ENCODE results near the gene ANO10.
"Not testable (repeated sequence)": the region's sequence is repeated elsewhere in the genome, so short reads cannot be mapped to it uniquely, and the experiment has no call there.

Gene ANO10, protein sequence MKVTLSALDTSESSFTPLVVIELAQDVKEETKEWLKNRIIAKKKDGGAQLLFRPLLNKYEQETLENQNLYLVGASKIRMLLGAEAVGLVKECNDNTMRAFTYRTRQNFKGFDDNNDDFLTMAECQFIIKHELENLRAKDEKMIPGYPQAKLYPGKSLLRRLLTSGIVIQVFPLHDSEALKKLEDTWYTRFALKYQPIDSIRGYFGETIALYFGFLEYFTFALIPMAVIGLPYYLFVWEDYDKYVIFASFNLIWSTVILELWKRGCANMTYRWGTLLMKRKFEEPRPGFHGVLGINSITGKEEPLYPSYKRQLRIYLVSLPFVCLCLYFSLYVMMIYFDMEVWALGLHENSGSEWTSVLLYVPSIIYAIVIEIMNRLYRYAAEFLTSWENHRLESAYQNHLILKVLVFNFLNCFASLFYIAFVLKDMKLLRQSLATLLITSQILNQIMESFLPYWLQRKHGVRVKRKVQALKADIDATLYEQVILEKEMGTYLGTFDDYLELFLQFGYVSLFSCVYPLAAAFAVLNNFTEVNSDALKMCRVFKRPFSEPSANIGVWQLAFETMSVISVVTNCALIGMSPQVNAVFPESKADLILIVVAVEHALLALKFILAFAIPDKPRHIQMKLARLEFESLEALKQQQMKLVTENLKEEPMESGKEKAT

DNA sequence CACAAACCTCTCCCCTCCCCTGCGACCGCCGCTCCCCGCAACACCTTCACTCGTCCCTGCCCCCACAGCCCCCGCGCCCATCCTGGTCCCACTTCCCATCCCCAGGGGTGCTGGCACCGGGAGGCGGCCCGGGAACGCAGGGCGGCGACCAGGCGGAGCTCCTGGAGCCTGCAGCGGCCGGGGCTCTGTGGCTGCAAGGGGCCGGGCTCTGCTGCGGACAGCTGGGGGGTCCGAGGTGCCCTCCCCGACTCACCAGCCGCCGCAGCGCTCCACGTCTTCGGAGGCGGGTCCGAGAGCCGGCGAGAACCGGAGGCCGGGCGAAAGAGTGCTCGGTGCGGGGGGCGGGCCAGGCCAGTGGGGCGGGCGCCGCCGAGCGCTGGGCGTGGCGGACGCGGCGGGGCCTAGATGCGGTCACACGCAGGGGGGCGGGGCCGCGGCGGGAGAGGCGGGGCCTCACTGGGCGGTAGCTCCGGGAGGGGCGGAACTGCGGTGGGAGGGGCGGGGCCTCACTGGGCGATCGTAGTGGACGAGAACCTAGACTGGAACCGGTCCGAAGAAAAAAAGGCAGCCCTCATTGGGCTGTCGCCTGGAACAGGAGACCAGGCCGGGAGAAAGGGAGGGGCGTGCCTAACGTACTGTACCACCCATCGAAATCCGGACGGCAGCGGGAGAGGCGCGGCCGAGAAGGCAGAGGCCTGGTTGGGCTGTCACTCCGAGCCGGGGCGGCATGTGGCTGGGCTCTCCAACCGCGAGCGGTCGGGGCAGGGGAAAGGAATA lies at the start of gene ANO10:
Gene ANO10 (minus strand): TSS at position 356 of the 777 bp plus-strand sequence. CDS start 16,159 bp downstream, outside the sequence.
- DNase-seq, result peak; percentile 96

DNA sequence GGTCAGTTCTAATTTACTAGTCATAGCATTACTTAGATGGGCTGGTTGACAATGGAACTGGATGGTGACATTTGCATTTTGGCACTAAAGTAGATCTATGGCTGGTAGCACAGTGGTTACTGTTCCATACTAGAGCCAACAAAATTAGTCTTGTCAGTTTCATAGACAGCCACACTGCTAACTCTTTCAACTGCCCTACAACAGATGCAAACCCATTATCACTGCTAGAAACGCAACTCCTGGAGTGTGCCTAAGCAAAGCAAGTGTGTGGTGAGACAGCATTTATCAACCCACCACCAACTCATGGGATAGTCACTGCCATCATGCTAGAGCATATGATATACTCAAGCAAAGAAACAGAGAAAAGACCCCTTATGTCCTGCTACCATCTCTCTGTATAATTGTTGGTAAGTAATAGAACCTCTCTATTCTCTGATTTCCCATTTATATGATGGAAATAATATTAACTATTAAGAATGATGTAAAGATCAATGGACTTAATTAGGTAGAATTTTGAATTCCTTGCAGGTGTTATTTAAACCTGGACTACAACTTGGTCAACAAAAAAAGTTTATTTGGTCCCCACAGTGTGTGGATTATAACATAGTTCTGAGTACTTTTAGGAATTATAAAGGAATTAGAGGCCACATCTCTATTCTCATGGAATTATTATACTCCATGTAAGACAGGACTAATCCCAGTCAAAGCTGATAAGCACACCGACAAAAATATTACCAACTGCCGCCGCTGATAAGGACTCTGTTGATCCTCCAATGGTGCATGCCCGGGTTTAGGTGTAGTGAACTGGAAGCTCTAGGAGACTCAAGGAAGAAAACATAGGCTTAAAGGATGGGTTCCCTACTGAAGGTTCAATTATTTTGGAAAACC lies 49.1 kb upstream of the ANO10 start:
- DNase-seq, result no peak

DNA sequence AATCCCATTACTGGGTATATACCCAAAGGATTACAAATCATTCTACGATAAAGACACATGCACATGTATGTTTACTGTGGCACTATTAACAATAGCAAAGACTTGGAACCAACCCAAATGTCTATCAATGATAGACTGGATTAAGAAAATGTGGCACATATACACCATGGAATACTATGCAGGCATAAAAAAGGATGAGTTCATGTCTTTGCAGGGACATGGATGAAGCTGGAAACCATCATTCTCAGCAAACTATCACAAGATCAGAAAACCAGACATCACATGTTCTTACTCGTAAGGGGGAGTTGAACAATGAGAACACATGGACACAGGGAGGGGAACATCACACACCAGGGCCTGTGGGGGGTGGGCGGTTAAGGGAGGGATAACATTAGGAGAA lies 43.2 kb upstream of the ANO10 start:
- not testable (repeated sequence) for DNase-seq

DNA sequence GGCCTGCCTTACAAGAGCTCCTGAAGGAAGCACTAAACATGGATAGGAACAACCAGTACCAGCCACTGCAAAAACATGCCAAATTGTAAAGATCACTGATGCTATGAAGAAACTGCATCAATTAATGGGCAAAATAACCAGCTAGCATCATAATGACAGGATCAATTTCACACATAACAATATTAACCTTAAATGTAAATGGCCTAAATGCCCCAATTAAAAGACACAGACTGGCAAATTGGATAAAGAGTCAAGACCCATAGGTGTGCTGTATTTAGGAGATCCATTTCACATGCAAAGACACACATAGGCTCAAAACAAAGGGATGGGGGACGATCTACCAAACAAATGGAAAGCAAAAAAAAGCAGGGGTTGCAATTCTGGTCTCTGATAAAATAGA lies 39.6 kb upstream of the ANO10 start:
- DNase-seq, result not testable (repeated sequence)

DNA sequence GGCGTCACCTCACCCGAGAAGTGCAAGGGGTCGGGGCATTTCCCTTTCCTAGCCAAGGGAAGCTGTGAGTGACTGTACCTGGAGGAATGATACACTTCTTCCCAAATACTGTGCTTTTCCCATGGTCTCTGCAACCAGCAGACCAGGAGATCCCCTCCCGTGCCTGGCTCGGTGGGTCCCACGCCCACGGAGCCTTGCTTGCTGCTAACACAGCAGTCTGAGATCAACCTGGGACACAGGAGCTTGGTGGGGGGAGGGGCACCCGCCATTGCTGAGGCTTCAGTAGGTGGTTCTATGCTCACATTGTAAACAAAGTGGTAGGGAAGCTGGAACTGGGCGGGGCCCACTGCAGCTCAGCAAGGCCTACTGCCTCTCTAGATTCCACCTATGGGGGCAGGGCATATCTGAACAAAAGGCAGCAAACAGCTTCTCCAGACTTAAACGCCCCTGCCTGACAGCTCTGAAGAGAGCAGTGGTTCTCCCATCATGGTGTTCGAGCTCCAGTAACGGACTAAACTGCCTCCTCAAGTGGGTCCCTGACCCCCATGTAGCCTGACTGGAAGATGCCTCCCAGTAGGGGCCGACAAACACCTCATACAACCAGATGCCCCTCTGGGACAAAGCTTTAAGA lies 37.6 kb upstream of the ANO10 start:
- no peak for DNase-seq

DNA sequence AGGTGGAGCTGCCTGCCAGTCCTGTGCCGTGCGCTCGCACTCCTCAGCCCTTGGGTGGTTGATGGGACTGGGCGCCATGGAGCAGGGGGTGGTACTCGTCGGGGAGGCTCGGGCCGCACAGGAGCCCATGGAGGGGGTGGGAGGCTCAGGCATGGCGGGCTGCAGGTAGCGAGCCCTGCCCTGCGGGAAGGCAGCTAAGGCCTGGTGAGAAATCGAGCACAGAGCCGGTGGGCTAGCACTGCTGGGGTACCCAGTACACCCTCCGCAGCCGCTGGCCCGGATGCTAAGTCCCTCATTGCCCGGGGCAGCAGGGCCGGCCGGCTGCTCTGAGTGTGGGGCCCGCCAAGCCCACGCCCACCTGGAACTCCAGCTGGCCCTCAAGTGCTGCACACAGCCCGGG lies 34.6 kb upstream of the ANO10 start:
- DNase-seq, result not testable (repeated sequence)

DNA sequence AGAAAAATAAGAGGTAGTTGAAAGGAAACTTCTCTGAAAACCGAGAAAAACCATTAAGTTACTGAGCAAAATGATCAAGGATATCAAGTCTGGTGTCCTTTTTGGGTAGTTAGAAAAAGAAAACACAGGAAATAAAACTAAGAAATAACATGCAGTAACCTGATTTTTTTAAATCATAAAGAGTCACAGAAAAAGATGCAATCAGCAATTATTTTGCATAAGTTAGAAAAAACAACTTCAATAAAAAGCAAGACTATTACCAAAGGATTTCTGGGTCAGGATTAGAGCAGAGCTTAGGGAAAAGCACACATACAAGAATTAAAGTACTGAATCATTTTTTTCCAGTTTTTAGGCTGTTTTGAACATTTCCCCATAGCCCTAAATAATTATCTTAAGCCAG lies 28.5 kb upstream of the ANO10 start:
- DNase-seq, result no peak

DNA sequence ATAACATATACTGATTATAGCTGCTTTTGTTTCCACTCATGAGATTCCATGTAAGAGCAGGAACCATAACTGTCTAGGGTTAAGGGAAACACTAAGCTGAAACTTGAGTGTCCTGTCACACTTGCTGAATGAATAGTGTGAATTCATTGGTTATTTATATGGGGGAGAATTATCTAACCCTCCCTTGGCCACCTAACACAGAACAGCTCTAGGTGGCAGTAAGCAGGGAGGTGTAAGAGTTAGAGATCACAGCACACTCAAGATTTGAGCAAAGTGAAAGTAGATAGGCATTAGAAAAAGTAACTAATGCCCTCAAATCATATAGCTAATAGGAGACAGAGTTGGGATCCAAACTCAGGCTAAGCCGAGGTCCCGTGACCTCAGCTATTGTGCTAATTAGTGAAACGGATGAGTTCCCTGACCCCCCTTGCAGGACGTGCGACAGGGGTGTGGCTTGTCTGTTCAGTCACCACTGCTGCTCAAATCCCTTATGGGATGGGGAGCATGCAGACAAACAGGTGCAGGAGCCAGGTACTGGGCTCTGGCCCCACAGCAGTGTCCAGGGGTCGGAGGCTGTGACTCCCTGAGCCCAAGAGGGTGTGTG lies 27.7 kb upstream of the ANO10 start:
- DNase-seq, result no peak

DNA sequence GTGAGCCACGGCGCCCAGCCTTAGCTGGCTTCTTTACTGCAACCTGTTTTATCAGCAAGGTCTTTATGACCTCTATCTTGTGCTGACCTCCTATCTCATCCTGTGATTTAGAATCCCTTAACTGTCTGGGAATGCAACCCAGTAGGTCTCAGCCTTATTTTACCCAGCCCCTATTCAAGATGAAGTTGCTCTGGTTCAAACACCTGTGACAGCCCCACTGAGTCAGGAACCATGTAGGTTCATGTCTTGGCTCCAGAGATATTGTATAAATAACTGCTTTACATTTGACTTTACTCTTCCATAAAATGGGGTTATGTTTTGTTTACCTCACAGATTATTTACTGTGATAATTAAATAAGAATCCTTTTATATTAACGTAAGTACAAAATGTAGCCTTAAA lies 27.1 kb upstream of the ANO10 start:
- no peak for DNase-seq

DNA sequence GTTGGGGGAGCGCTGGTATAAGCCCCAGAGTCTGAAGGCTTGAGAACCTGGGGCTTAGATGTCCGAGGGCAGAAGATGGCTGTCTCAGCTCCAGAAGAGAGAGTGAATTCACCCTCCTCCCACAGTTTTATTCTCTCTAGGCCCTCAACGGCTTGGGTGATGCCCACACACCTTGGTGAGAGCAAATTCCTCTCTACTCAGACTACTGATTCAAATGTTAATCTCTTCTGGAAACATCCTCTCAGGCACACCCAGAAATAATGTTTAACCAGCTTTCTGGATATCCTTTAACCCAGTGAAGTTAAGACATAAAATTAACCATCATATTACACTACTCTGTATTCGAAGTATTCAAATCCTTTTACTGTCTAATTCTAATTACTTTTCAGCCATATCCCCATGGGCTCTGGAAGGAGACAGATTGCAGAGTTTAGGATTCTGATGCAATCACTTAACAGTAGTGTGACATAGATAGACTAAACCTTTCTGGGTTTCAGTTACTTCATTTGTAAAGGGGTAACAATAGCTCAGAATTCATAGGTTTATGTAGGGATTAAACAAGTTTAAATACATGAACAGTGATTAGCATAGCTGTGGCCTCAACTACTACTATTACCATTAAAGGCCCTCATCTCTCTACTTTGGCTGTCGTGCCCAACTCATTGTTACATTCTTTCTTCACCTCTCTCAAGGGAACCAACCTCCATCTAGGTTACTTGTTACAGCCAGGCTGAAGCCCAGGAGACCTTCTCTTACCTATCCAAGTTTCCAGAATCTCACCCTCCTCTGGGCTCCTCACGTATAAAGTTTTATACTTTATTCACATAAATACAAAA lies 25.7 kb upstream of the ANO10 start:
- no peak for DNase-seq

DNA sequence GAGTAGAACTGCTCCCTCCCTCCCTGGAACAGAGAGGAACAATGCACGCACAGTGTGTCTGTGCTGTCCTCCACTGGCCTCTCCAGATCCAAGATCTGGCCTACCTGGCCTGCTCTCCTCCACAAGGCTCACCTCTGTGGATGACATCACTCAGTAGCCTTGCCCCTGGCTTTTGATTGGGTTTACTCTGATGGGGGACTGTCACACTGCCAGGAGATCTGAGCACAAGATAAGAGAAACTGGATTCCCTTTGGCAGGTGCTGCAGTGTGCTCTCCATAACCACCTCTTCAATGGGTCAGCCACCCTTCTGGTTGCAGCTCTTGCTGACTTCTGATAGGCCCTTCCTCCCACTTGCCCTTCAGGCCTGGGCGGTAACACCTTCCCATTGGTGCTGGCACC lies 22.6 kb upstream of the ANO10 start:
- peak; percentile 53 to 55 for DNase-seq

DNA sequence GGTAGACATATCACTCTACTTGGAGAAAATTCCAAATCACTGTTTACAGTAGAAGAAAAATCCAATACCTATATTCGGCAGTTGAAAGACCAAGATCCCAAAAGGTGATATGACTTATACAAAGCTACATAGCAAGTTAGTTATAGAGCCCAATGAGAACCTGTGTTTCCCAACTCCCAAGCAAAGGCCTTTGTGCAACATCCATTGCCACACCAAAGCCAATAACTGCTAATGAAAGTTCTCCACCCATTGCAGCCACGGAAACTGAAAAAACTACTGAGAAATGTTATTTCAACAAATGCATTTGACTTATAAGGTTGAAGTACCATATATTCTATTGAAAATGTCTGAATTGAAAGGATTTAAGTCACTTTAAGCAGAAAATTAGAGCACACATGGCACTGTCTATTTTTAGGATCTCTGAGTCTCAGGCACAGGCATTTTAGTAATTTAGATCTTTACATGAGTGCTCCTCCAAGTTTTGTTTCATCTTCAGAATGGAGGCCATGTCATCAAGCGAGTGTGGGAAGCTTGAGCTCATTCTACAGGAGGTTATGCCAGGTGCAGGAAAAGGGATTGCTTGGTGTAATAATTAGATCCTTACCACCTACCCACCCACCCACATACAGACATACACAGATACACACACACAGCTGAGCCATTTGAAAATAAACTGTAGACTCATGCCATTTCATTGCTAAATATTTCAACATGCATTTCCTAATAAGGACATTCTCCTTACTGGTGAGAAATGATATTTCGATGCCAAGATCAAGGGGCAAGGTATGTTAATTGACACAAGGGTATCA lies 19.7 kb upstream of the ANO10 start:
- DNase-seq, result no peak

DNA sequence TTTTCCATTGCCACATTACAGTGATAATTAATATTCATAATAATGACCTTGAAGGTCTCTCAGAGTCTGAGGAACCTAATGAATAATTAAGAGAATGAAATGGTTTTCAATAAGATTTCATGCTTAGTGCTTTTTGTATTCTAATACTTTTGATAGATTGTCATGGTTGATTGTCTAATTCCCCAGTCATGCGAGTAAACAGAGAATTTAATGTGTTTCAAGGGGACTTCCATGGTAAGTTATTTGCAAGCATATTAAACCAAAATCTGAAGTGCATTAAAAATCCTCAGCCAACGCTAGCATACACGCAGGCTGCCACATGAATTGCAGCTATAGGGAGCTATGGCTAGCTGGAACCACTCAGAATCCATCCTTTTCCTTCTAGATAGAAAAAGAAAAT lies 18.9 kb upstream of the ANO10 start:
- DNase-seq, result no peak

DNA sequence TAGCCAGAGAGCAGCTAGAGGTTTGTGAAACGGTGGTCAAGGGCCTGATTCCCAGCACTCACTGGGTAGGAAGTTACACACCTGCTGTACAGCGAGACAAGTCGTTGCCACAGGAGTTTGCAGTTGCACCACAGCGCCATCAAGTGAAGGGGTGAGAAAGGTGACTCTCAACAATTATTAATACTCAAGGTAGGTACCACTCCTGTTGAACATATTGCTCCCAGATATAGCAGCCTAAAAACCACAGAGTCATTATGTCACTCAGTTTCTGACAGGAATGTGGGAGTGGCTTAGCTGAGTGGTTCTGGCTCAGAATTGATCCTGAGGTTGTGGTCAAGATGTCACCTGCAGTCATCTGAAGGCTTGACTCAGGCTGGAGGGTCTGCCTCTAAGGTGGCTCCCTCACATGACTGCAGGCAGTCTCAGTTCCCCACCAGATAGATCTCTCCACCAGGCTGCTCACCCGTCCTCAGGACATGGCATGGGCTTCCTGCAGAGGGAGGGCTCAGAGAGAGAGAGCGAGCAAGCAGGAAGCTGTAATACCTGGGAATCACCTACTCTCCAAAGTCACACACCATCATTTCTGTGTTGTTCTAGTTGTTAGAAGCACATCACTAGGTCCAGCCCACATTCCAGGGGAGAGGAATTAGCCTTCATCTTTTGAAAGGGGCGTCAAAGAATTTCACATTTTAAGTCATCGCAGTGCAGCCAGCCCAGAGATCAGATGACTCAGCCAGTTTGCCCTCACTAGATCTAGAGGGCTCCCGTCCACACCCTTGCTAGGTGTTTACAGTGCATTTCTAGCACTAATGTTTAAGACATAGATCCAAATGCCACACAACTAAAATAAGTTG lies 17.0 kb upstream of the ANO10 start:
- peak in 1 of 2 experiments; percentile 35 for DNase-seq

DNA sequence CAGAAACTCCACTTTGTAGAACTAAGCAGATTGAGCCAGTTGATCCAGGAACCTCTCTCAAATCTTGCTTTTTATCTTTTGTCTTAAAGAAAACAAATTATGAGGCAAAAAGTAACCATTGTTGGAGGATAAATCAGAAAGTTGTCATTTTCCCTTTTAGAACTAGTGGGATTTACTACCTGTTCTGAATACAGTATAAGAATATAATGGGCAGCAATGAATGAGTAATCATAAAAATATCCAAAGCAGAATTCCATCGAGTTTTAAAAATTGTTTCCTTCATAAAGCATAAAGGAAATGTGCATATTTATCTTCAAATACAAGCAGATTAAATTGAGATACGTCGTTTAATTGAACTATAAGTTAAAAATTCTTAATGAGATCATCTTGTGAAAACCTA lies 15.9 kb upstream of the ANO10 start:
- no peak for DNase-seq

DNA sequence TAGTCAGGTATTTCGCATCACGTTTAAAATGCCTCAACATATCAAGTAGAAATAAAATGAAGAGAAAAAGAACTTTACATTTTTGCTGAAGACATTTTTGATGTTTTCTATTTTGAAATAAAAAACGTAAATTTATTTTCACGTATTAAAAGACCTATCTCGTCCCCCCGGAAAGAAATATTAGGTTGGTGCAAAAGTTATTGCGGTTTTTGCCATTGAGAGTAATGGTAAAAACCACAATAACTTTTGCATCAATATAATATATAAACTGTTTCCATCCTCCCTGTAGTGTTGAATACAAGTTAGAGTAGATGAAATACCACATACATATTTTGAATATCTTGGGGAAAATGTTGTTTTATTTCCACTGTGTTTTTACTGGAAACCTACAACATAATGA lies 11.2 kb upstream of the ANO10 start:
- DNase-seq, result no peak

DNA sequence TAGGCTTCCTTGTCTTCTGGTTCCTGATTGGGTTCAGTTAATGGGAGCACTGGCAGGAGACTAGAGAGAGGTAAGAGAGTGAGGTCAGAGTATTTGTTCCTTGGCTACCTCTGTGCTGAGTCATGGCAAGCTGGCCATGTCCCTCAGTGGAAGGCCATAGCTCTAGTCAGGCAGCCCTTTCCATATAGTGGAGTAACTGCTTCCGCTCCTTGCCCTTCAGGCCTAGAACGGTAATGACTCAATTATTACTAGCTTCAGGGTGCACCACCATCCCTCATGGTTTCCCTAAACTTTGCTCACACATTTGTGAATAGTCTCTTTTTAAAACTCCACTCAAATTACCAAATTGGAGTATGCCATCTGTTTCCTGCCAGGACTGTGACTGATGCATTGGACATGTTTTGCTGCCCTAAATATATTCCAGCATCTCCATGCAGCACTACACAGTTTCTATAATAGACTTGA lies 10.5 kb upstream of the ANO10 start:
- no peak for DNase-seq

DNA sequence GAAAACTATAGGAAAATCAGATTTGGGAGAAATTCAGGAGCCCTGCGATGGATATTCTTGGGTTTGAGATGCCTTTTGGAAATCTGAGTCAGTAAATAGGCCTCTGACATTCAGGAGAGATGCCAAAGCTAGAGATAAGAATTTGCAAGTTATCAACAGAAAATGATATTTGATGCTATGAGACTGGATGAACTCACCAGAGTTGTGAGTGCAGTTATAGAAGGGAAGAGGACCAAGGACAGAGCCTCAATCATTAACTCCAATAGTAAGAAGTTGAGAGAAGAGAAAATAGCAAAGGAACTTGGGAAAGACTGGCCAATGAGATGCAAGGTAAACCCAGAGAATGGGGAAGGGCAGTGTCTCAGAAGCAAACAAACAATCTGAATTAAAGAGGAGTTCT lies 7.9 kb upstream of the ANO10 start:
- no peak for DNase-seq

DNA sequence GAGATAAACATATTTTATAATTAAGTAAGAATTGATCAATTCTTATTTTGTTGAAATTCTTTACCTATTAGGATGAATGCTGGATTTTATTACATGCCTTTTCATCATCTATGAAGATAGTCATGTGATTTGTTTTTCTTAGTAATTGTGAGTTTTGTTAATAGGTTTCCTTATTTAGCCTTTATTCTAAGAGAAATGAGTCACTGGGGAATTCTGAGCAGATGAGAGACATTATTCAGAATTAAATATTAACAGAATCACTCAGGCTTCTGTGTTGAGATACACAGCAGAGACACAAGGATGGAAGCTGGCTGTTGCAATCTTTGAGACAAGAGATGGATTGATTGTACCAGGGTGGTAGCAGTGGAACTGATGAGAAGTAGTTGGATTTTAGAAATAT lies 7.4 kb upstream of the ANO10 start:
- no peak for DNase-seq

All from SHP77 (cell line).